GM18867 (cell line): ENCODE measurements around the gene PEX11A.

Source experiments
- ATAC-seq: cut with Tn5 transposase; IDR thresholded peaks from one replicate; pipeline ENCODE4 v1.9.1; 2021; ENCODE audit warnings: mild to moderate bottlenecking, moderate library complexity; ENCODE audit not compliant: unreplicated experiment

The PEX11A gene

GRCh38 chr15:89657686-89658200 is 32.8 kb downstream of the PEX11A start:
- ATAC-seq, result no peak

GRCh38 chr15:89656116-89656815 is 34.3 kb downstream of the PEX11A start:
- ATAC-seq, result no peak

DNA sequence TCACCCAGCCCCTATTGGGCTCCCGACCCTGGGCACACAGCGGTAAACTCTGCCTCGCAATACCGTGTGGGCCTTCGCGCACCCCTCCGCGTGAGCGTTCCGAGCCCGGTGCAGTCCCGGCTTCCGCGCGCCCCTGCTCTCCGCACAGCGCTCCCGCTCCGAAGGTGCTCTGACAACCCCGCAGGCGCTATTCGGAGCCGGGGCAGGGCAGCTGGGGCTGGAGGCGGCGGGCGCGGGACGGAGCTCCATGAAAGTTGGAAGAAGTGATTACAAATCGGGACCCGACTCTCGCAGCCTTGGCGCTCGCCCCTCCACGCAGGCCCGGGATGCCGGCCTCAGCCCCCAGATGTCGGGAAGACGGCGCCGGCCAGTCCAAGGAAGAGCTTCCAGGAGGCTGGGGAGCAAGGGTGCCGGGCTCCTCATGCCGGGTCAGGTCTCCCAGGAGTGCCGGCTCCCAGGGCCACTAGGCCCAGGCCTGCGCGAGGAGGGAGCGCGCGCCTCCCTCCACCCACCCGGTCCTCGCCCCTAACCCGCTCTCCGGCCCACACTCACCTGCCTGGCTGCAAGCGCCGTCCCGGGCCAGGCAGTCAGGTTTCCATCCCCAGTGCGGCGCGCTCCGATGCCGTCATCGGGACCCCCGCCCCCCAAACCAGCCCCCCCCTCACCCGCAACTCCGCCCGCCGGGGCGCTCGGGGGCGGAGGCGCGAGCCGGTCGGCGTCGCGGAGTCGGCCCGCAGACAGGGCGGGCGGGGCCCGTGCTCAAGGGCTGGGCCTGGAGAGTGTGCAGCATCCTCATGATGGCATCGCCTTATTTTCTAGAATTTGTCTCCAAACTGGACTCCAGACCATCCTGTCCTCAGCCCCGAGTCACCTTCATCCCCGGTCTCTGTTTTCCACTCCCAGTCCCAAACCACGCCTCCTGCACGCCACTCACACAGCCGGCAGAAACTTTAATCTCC is 35.4 kb downstream of the PEX11A start, which contains the start of gene KIF7:
Gene KIF7 (minus strand): TSS at position 621 of the 959 bp plus-strand sequence. CDS start 2,537 bp downstream, outside the sequence.
- ATAC-seq, result no peak

DNA sequence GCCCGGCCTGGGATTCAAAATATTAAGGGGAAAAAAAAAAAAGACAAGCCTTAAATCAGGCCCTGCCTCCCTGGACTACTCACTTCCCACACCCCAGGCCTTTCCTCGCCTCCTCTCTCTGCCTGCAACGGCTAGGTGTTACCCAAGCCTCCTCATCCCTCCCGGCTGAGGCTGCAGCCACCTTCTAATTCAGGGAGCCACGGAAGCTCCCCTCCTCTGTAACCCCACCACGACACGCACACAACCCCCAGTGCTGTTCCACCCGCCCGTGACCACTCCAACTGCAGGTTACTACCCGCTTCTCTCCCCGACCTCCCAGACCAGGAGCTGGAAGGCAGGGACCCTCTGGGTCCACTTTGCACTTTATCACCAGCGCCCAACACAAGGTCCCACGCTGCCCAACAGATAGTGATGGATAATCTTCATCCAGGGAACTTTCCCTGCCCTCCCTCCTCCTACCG is 36.2 kb downstream of the PEX11A start:
- no peak for ATAC-seq

DNA sequence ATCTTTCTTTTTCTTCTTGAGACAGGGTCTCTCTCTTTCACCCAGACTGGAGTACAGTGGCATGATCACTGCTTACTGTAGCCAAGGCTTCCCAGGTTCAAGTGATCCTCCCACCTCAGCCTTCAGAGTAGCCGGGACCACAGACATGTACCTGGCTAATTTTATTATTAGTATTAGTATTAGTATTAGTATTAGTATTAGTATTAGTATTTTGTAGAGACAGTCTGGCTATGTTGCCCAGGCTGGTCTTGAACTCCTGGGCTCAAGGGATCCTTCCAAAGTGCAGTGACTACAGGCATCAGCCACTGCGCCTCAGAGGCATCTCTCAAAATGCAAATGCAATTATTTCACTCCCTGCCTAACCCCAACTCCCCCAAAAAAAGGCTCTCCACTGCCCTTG is 37.0 kb downstream of the PEX11A start:
- ATAC-seq, result no peak

- ATAC-seq, result no peak
These were observed 37.9 kb downstream of the PEX11A start for GRCh38 chr15:89652666-89653065.

DNA sequence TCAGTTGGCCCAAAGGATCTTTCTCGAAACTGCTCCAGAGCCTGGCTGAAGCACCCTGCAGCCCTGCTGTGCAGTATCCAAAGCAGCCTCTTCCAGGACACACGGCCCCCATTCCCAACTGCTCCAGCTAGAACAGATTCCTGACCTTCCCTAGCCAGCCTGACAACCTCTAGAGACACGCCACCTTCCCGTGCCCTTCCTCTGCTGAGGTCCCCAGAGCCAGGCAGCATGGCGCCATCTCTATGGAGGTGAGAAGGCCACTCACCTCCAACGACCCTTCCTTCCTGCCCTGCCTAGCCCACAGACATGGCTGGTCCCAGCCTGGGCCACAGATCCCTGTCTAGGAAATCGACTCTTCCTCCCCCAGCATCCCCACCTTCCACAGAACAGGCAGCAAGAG is 38.4 kb downstream of the PEX11A start:
- no peak for ATAC-seq

DNA sequence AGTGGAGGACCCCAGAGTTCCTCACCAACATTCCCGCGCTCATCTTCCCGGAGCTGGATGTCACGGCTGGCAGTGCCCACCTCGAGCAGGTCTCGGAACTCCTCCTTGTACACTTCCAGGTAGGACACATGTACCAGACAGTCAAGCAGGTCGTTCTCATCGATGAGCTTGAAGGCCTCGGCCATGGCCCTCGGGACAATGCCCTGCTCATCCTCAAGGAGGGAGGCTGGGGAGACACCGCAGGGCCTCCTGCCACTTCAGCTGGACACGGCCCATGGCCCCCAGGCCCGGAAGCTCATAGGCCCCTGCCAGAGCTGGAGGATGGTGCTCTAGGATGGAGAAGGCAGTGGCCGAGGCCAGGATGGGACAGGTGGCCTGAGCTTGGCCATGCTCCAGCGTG is 40.8 kb downstream of the PEX11A start:
- ATAC-seq, result no peak

DNA sequence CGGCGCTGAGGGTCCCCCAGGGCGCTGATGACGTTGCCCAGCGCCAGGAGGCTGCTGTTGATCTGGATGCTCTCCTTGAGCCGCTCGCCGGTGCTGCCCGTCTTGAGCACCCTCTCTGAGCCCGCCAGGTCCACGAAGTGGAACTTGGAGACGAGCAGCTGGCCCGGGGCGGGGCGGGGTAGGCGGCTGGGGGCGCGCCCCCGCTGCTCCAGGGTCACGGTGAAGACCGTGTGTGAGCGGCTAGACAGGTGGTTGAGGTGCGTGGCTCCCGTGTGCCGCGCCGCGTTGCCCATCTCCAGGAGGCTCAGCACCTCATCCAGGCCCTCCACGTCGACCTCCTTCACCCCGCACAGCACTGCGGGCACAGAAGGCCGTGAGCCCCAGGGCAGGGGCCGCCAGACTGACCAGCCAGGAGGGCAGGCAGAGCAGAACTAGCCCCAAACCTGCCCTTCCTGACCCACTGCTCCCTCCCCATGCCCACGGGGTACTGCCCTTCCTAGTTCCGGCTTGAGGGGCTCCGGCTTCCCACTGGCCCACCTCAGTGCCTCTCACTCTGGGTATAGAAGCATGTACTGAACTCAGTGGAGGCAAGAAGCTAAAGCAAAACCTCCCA is 41.4 kb downstream of the PEX11A start:
- no peak for ATAC-seq

DNA sequence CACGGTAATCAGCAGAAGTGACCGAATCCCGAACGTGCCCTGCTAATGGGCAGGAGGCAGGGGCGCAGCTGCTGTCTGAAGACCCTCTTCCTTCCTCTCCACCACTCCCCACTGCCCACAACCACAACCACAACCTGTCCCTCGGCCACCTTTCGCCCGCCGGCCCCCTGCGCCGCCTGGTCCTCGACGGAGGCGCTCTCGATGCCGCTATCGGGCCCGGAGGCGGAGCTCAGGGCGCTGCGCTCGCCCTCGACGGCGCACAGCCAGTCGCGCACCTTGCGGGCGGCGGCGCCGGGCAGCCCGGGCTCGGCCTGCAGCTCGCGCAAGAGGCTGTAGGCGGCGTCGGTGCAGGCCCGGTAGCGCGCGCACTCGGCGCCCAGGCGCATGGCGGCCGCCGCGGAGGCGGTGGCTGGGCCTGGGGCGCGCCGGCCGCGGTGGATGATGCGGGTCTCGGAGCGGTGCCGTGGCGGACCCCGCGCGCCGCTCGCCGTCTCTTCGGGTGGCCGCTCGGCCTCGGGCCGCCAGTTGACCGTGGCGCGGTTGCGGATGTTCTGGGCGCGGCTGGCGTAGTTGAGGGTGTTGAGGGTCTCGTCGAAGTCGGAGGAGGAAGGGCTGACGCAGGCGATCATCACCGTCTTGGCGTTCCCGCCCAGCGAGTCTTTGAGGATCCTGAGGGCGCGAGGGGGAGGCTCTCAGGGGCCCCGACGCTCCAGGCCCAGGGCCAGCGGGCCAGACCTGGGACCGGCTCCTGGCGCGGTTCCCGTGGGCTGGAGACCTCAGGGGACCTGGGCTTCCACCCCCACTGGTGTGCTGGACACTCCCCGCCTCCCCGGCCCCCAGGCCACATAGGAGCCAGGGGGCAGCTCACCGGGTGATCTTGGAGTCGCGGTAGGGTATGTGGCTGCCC is 42.2 kb downstream of the PEX11A start:
- ATAC-seq, result no peak

GRCh38 chr15:89647191-89647851 is 43.2 kb downstream of the PEX11A start:
- ATAC-seq, result no peak

DNA sequence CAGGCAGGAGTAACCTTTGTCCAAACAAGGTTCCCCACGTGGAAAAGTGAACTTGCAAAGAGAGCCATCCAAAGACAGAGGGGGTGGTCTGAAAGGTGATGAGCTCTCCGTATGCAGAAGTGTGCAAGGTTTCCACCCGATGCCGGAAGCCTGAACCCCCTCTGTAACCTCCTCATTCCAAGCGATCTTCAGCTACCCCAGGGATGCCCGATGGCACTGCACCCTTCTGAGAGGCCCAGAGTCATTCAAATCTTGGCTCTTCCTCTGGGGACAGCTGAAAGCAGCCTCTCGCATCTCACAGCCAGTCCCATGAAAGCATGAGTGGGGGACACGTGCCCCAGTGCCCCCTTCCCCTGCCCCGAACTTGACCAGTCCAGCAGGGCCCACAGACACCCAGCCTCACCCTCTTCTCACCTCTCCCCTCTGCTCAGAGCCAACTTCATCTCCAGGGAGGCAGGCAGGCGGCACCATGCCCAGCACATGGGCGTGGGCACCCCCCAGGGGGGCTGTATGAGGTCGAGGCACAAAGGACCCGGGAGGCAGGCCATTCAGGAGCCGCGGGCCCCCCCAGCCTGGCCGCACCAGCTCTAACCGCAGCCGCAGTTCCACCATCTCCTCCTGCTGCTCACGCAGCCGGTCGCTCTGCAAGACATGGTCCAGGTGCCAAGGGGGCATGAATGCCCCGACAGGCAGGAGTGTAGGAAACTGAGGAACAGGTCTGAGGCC is 44.0 kb downstream of the PEX11A start:
- no peak for ATAC-seq

- no peak for ATAC-seq
These were observed 44.9 kb downstream of the PEX11A start for GRCh38 chr15:89645680-89646079.

DNA sequence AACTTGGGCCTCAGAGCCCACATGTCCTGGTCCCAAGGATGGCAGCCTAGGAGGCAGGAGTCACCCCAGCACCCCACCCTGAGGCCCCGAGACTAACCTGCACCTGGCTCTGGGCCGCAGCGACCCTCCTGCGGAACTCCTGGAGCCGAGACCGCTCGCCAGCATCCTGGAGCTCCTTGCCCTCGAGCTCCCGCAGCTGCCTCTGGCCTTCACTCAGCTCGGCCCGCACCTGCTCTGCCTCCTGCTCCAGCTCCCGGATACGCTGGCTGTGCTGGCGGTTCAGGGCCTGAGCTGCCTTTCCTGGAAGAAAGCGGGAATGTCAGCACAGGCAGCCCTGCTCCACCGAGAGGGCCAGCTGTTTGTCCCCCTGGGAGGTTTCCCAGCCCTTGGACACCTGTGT is 48.4 kb downstream of the PEX11A start:
- ATAC-seq, result no peak

- ATAC-seq, result no peak
These were observed 49.5 kb downstream of the PEX11A start for GRCh38 chr15:89641053-89641452.

- ATAC-seq, result no peak
These were observed 50.3 kb downstream of the PEX11A start for GRCh38 chr15:89640245-89640644.

DNA sequence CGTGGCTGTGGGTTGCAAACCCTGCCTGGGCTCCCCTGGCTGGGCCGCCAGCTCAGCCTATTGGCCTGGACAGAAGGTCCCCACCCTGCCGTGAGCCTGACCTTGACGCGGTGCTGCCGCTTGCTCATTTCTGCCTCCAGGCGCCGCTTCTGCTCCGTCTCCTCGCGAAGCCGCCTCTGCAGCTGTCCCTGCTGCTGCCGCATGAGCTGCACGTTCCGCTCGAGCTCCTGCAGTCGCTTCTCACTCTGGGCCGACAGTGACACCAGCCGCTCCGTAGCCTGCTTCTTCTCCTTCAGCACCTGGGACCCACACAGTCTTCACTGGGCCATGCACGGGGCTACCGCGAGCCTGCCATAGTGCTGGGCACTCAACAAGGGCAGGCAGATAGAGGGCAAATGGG is 57.0 kb downstream of the PEX11A start:
- no peak for ATAC-seq

GRCh38 chr15:89632563-89633430 is 57.8 kb downstream of the PEX11A start:
- no peak for ATAC-seq
